PC-3 (cell line): ENCODE results near the gene SLC39A10. TPM values are rescaled to one million over a fixed set of nuclear protein-coding genes. Genes with fewer than 3 reads are reported as not detected.
"Not testable (repeated sequence)": the region's sequence is repeated elsewhere in the genome, so short reads cannot be mapped to it uniquely, and the experiment has no call there.

Experiments
- ATAC-seq: fragments of 200-7000 bp; cut with Tn5 transposase; 2 replicates; pipeline ENCODE4 v1.9.1; 2020; ENCODE audit warnings: mild to moderate bottlenecking, moderate library complexity
- BruUV-seq: library from RNA; stranded (reverse); fragments of 400-500 nt; replicated peaks from 2 replicates; lab custom pipeline; 2021; lab: Mats Ljungman, UMichigan
- CTCF ChIA-PET: fragments of 300-600 bp; sonication (Branson Sonifier 250); formaldehyde crosslinking; loops from one replicate; lab custom pipeline; 2022; ENCODE audit warnings: antibody characterized with exemption; lab: Charles Lee
- POLR2A ChIA-PET: fragments of 300-600 bp; sonication (Branson Sonifier 250); formaldehyde crosslinking; loops from one replicate; lab custom pipeline; 2022; ENCODE audit warnings: antibody characterized with exemption; ENCODE audit not compliant: unreplicated experiment; lab: Charles Lee
- DNase-seq: peaks from one replicate; pipeline ENCODE4 v3.0.0-alpha.2; 2015
- H2AFZ ChIP-seq: fragments of 300-600 bp; sonication (generic); 2 replicates; pipeline ENCODE4 v1.6.0; 2016; ENCODE audit warnings: antibody characterized with exemption, low read length
- H3F3A ChIP-seq: fragments of 300-600 bp; sonication (generic); one replicate; pipeline ENCODE4 v1.6.0; 2017; ENCODE audit warnings: antibody characterized with exemption, low read length, control low read depth, mild to moderate bottlenecking; ENCODE audit not compliant: unreplicated experiment
- H3K27ac ChIP-seq: fragments of 300-600 bp; sonication (generic); 2 replicates; pipeline ENCODE4 v1.5.1; 2016; ENCODE audit warnings: mild to moderate bottlenecking, low read length
- H3K27me3 ChIP-seq: fragments of 300-600 bp; sonication (generic); 2 replicates; pipeline ENCODE4 v1.6.1; 2016; ENCODE audit warnings: low read length, mixed read lengths
- H3K36me3 ChIP-seq: fragments of 300-600 bp; sonication (generic); 2 replicates; pipeline ENCODE4 v1.6.1; 2016; ENCODE audit warnings: low read depth, mixed run types, low read length, mixed read lengths
- H3K4me1 ChIP-seq: fragments of 300-600 bp; sonication (generic); 2 replicates; pipeline ENCODE4 v1.5.1; 2016; ENCODE audit warnings: low read length; ENCODE audit not compliant: insufficient read depth
- H3K4me2 ChIP-seq: fragments of 300-600 bp; sonication (generic); 2 replicates; pipeline ENCODE4 v1.6.0; 2016; ENCODE audit warnings: low read length
- H3K4me3 ChIP-seq: fragments of 300-600 bp; sonication (generic); 2 replicates; pipeline ENCODE4 v1.5.1; 2016; ENCODE audit warnings: mild to moderate bottlenecking, low read length, mixed read lengths
- H3K79me2 ChIP-seq: fragments of 300-600 bp; sonication (generic); 2 replicates; pipeline ENCODE4 v1.6.1; 2017; ENCODE audit warnings: low read length, mixed read lengths
- H3K9ac ChIP-seq: fragments of 300-600 bp; sonication (generic); 2 replicates; pipeline ENCODE4 v1.6.0; 2016; ENCODE audit warnings: mild to moderate bottlenecking, low read length
- H3K9me2 ChIP-seq: fragments of 300-600 bp; sonication (generic); replicated peaks from 2 replicates; pipeline ENCODE4 v1.6.1; 2016; ENCODE audit warnings: mixed run types, low read length, mixed read lengths
- H3K9me3 ChIP-seq: fragments of 300-600 bp; sonication (generic); 2 replicates; pipeline ENCODE4 v1.6.1; 2016; ENCODE audit warnings: low read length, mixed read lengths
- H4K20me1 ChIP-seq: fragments of 300-600 bp; sonication (generic); 2 replicates; pipeline ENCODE4 v1.6.1; 2016; ENCODE audit warnings: low read length, mixed read lengths
- EZH2 ChIP-seq: fragments of 300-600 bp; sonication (generic); IDR thresholded peaks from one replicate; pipeline ENCODE4 v1.6.1; 2017; ENCODE audit warnings: antibody characterized with exemption, mild to moderate bottlenecking, low read length; ENCODE audit not compliant: unreplicated experiment
- EZH2phosphoT487 ChIP-seq: fragments of 300-600 bp; sonication (generic); IDR thresholded peaks from 2 replicates; pipeline ENCODE4 v1.6.1; 2018; ENCODE audit warnings: mild to moderate bottlenecking, antibody characterized with exemption, low read length, borderline replicate concordance
- intact Hi-C: fragments of 100-400 bp; cut with micrococcal nuclease; formaldehyde crosslinking; loops from 2 replicates; pipeline ENCODE4 v1.9.0; 2023
- total RNA-seq: library from RNA; depleted of rRNA; stranded (reverse); fragments of >200 nt; gene quantifications from 2 replicates; pipeline ENCODE4 v1.2.3, GENCODE V29; 2014
- TF ChIP-seq, protein P1 (sequence below): fragments of 300-600 bp; sonication (generic); conservative IDR thresholded peaks from 2 replicates; pipeline ENCODE4 v1.5.1; 2017; ENCODE audit warnings: antibody characterized with exemption, low read depth, mild to moderate bottlenecking, low read length

Gene SLC39A10
- total RNA-seq, 1 experiment from 2014 or later: 18.6 TPM

DNA sequence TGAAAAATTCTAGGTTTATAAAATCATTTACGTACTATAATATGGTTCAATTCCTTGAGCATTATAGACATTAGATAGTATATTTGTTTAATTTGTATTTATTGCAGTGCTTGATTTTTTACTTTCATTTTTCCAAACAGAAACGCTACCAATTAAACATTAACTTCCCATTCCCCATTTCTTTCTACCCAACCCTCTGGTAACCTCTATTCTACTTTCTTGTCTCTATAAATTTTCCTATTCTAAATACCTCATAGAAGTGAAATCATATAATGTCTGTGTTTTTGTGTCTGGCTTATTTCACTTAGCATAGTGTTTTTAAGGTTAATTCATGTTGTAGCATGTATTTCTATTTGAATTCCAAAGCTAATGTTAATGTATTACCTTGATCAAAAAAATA, 11.6 kb upstream of the SLC39A10 start:
- Histone ChIP-seq H3K27me3 (no peaks in the 10 kb centered on the region), H3K27ac (no peak overlapping the region), H3K9me3 (no peaks in the 10 kb centered on the region), H3K9me2 (no peaks in the 10 kb centered on the region), H3K4me2 (no peak overlapping the region), H3K4me1 (no peaks in the 10 kb centered on the region), H3K4me3 (no peak overlapping the region), H2AFZ (no peak overlapping the region), H3F3A (no peaks in the 10 kb centered on the region), H3K36me3 (no peaks in the 10 kb centered on the region), H3K79me2 (no peaks in the 10 kb centered on the region), H4K20me1 (no peaks in the 10 kb centered on the region), H3K9ac (no peak overlapping the region)
- no TSS peak for BruUV-seq
- intact Hi-C loops: no loop called here
- DNase-seq (no peak), ATAC-seq (no peak)
- no peak for TF ChIP-seq EZH2
- TF ChIP-seq EZH2phosphoT487: no peak
- CTCF ChIA-PET: interaction anchor here (0.6 kb wide), 1 partner anchor 11 kb away, joined by 3 read pairs; no protein-coding TSS in a partner anchor
- POLR2A ChIA-PET: no interaction called here

DNA sequence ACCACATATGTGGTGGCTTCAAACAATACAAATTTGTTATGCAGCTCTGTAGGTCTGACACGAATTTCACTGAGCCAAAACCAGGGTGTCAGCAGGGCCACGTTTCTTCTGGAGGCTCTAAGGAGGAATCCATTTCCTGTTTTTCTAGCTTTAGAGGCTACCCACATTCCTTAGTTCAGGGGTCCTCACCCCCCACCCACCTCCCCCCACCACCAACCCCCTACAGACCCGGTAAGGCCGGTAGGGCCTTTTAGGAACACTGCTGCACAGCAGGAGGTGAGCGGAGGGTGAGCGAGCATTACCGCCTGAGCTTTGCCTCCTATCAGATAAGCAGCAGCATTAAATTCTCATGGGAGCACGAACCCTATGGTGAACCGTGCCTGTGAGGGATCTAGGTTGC, 10.6 kb upstream of the SLC39A10 start:
- Histone ChIP-seq H3K27me3 (no peaks in the 10 kb centered on the region), H3K36me3 (no peaks in the 10 kb centered on the region), H3K4me2 (no peak overlapping the region), H3K9me2 (no peaks in the 10 kb centered on the region), H3K27ac (no peak overlapping the region), H2AFZ (no peak overlapping the region), H3K9ac (no peak overlapping the region), H3K4me1 (no peaks in the 10 kb centered on the region), H3F3A (no peaks in the 10 kb centered on the region), H3K4me3 (no peak overlapping the region), H3K9me3 (no peaks in the 10 kb centered on the region), H3K79me2 (no peaks in the 10 kb centered on the region), H4K20me1 (no peaks in the 10 kb centered on the region)
- intact Hi-C loops: no loop called here
- no peak for TF ChIP-seq EZH2
- TF ChIP-seq, protein P1, sequence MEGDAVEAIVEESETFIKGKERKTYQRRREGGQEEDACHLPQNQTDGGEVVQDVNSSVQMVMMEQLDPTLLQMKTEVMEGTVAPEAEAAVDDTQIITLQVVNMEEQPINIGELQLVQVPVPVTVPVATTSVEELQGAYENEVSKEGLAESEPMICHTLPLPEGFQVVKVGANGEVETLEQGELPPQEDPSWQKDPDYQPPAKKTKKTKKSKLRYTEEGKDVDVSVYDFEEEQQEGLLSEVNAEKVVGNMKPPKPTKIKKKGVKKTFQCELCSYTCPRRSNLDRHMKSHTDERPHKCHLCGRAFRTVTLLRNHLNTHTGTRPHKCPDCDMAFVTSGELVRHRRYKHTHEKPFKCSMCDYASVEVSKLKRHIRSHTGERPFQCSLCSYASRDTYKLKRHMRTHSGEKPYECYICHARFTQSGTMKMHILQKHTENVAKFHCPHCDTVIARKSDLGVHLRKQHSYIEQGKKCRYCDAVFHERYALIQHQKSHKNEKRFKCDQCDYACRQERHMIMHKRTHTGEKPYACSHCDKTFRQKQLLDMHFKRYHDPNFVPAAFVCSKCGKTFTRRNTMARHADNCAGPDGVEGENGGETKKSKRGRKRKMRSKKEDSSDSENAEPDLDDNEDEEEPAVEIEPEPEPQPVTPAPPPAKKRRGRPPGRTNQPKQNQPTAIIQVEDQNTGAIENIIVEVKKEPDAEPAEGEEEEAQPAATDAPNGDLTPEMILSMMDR: no peak
- no peak for TF ChIP-seq EZH2phosphoT487
- ChIA-PET CTCF (no interaction called here), POLR2A (no interaction called here)
- no peak for ATAC-seq
- BruUV-seq: no TSS peak
- no peak for DNase-seq

DNA sequence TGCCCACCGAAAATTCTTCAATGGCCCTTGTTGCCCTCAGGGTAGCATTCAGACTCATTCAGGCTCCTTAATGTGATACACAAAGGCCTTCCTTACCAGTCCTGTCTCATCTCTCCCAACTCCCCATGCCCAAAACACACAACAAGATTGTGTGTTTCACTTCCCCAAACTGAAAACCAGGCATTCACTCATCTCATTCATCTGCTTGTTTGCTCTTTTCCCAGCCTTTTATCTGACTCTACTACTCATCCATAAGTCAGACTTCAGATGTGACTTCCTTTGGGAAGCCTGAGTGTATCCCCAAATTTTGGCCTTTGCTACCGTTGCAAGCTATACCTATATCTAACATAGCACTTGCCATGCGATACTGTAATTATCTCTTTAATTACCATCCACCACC, 9.7 kb upstream of the SLC39A10 start:
- H3F3A ChIP-seq: no peaks in the 10 kb centered on the region
- no peak overlapping the region for H3K9ac ChIP-seq
- H3K36me3 ChIP-seq: no peaks in the 10 kb centered on the region
- H4K20me1 ChIP-seq: no peaks in the 10 kb centered on the region
- no peak overlapping the region for H2AFZ ChIP-seq
- POLR2A ChIA-PET: no interaction called here
- no peaks in the 10 kb centered on the region for H3K4me1 ChIP-seq
- no peak for ATAC-seq
- H3K9me3 ChIP-seq: no peaks in the 10 kb centered on the region
- no peak overlapping the region for H3K27ac ChIP-seq
- TF ChIP-seq EZH2 (no peak), EZH2phosphoT487 (no peak)
- TF ChIP-seq, protein P1: no peak
- no peak overlapping the region for H3K4me2 ChIP-seq
- intact Hi-C loops: no loop called here
- H3K27me3 ChIP-seq: no peaks in the 10 kb centered on the region
- DNase-seq: no peak
- no peak overlapping the region for H3K4me3 ChIP-seq
- no peaks in the 10 kb centered on the region for H3K9me2 ChIP-seq
- no peaks in the 10 kb centered on the region for H3K79me2 ChIP-seq
- CTCF ChIA-PET: no interaction called here
- BruUV-seq: no TSS peak

DNA sequence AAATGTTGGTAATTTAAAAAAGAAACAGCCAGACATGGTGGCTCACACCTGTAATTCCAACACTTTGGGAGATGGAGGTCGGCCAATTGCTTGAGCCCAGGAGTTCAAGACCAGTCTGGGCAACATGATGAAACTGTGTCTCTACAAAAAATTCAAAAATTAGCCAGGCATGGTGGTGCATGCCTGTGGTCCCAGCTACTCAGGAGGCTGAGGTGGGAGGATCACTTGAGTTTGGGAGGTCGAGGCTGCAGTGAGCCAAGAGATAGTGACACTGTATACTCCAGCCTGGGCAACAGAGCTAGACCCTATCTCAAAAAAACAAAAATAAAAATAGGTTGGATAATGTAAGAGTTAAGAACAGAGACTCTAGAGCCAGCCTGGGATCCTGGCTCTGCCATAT, 8.7 kb upstream of the SLC39A10 start:
- intact Hi-C loops, H3F3A ChIP-seq, H3K9me3 ChIP-seq, H3K27me3 ChIP-seq, H3K4me3 ChIP-seq, H3K9ac ChIP-seq, H3K36me3 ChIP-seq, ATAC-seq, H3K4me1 ChIP-seq, POLR2A ChIA-PET, H3K27ac ChIP-seq, DNase-seq, H2AFZ ChIP-seq, CTCF ChIA-PET, H4K20me1 ChIP-seq, BruUV-seq, H3K9me2 ChIP-seq, H3K79me2 ChIP-seq, H3K4me2 ChIP-seq: not testable (repeated sequence)
